Mesenchymal stem cell (in vitro differentiated cells and primary cell): Measurements from ENCODE around the gene DDR1.

Source experiments
- DNase-seq: peaks from one replicate; pipeline ENCODE4 v3.0.0-alpha.2; 2013
- H2AFZ ChIP-seq: one replicate; pipeline ENCODE4 v1.6.1; 2013; ENCODE audit warnings: low read depth, mild to moderate bottlenecking, control low read depth, inconsistent platforms, low read length, moderate library complexity
- H2AK5ac ChIP-seq: 2 replicates; pipeline ENCODE4 v1.6.1; 2013; ENCODE audit warnings: low read length, moderate library complexity, mild to moderate bottlenecking, inconsistent platforms; ENCODE audit not compliant: severe bottlenecking
- H2BK120ac ChIP-seq: one replicate; pipeline ENCODE4 v1.6.1; 2013; ENCODE audit warnings: low read depth, mild to moderate bottlenecking, inconsistent platforms, low read length, moderate library complexity
- H2BK12ac ChIP-seq, 2 experiments: one replicate each; pipeline ENCODE4 v1.6.1; 2013; ENCODE audit warnings: inconsistent platforms in 2 of 2, low read length in 2 of 2, mild to moderate bottlenecking in 2 of 2, moderate library complexity in 2 of 2, control low read depth in 1 of 2
- H2BK15ac ChIP-seq: one replicate; pipeline ENCODE4 v1.6.1; 2013; ENCODE audit warnings: mild to moderate bottlenecking, low read depth, inconsistent platforms; ENCODE audit not compliant: poor library complexity, severe bottlenecking
- H2BK5ac ChIP-seq: 2 replicates; pipeline ENCODE4 v1.6.1; 2013; ENCODE audit warnings: low read depth, mild to moderate bottlenecking, low read length, control low read depth, inconsistent platforms; ENCODE audit not compliant: poor library complexity, severe bottlenecking
- H3K14ac ChIP-seq, 2 experiments: one replicate each; pipeline ENCODE4 v1.6.1; 2013; ENCODE audit warnings: inconsistent platforms in 2 of 2, low read length in 2 of 2, control low read depth in 1 of 2, mild to moderate bottlenecking in 1 of 2, moderate library complexity in 1 of 2
- H3K18ac ChIP-seq, 2 experiments: one replicate each; pipeline ENCODE4 v1.6.1; 2013; ENCODE audit warnings: inconsistent platforms in 2 of 2, low read length in 2 of 2, control low read depth in 1 of 2, low read depth in 1 of 2, mild to moderate bottlenecking in 1 of 2
- H3K23ac ChIP-seq, 2 experiments: one replicate each; pipeline ENCODE4 v1.6.1; 2013; ENCODE audit warnings: inconsistent platforms in 2 of 2, low read length in 2 of 2, mild to moderate bottlenecking in 2 of 2, moderate library complexity in 2 of 2, control low read depth in 1 of 2
- H3K27ac ChIP-seq: 2 replicates; pipeline ENCODE4 v1.5.1; 2013; ENCODE audit warnings: mild to moderate bottlenecking, moderate library complexity, low read length, control low read depth, inconsistent platforms; ENCODE audit not compliant: poor library complexity, severe bottlenecking
- H3K27me3 ChIP-seq, 2 experiments: 2 replicates each; pipeline versions ENCODE4 v1.6.1 to v1.7.0; 2013; ENCODE audit warnings: low read length in 2 of 2, mild to moderate bottlenecking in 2 of 2, moderate library complexity in 2 of 2, control low read depth in 1 of 2, inconsistent platforms in 1 of 2; ENCODE audit not compliant: control insufficient read depth in 1 of 2, insufficient read depth in 1 of 2
- H3K36me3 ChIP-seq, 2 experiments: 2 replicates each; pipeline versions ENCODE4 v1.6.1 to v1.7.0; 2013; ENCODE audit warnings: low read length in 2 of 2, control low read depth in 1 of 2, inconsistent platforms in 1 of 2, low read depth in 1 of 2, mild to moderate bottlenecking in 1 of 2; ENCODE audit not compliant: insufficient read depth in 2 of 2, control insufficient read depth in 1 of 2
- H3K4ac ChIP-seq, 2 experiments: one replicate each; pipeline ENCODE4 v1.6.1; 2013; ENCODE audit warnings: inconsistent platforms in 2 of 2, low read length in 2 of 2, mild to moderate bottlenecking in 2 of 2, moderate library complexity in 2 of 2, control low read depth in 1 of 2, low read depth in 1 of 2
- H3K4me1 ChIP-seq: 2 replicates; pipeline ENCODE4 v1.6.1; 2013; ENCODE audit warnings: low read depth, low read length, control low read depth; ENCODE audit not compliant: control insufficient read depth, insufficient read depth
- H3K4me2 ChIP-seq: 2 replicates; pipeline ENCODE4 v1.6.1; 2013; ENCODE audit warnings: low read length, mild to moderate bottlenecking, inconsistent platforms; ENCODE audit not compliant: poor library complexity, severe bottlenecking
- H3K4me3 ChIP-seq, 2 experiments: 2 replicates each; pipeline versions ENCODE4 v1.5.1 to v1.7.0; 2013; ENCODE audit warnings: low read length in 2 of 2, mild to moderate bottlenecking in 2 of 2, control low read depth in 1 of 2, low read depth in 1 of 2; ENCODE audit not compliant: insufficient read depth in 1 of 2
- H3K79me1 ChIP-seq: replicated peaks from 2 replicates; pipeline ENCODE4 v1.6.1; 2013; ENCODE audit warnings: mild to moderate bottlenecking, control low read depth, low read length, inconsistent platforms; ENCODE audit not compliant: poor library complexity, severe bottlenecking
- H3K9ac ChIP-seq: 2 replicates; pipeline ENCODE4 v1.7.0; 2013; ENCODE audit warnings: mild to moderate bottlenecking, low read length, moderate library complexity
- H3K9me3 ChIP-seq: 2 replicates; pipeline ENCODE4 v1.7.0; 2013; ENCODE audit warnings: mild to moderate bottlenecking, low read length; ENCODE audit not compliant: control insufficient read depth
- H4K8ac ChIP-seq: one replicate; pipeline ENCODE4 v1.6.1; 2013; ENCODE audit warnings: inconsistent platforms, mild to moderate bottlenecking, low read length, moderate library complexity
- H4K91ac ChIP-seq: one replicate; pipeline ENCODE4 v1.6.1; 2013; ENCODE audit warnings: mild to moderate bottlenecking, low read length, inconsistent platforms
- WGBS: methylation state at CpG from one replicate; pipeline ENCODE4 v1.1.7; 2013; ENCODE audit warnings: mixed read lengths; 5-methylcytosine and 5-hydroxymethylcytosine counted together

The DDR1 gene

GRCh38 chr6:30931969-30932645, 47.8 kb downstream of the DDR1 start, which contains the start of gene SFTA2:
TSS of gene SFTA2 (minus strand) at chr6:30932170. CDS start at chr6:30932096, 74 bp downstream.
- Histone ChIP-seq H3K27me3 (peaks cover 0 to 55% of the 10 kb centered on the region in 2 experiments), H3K23ac (no peak within 1 kb of the TSS), H4K91ac (no peak within 1 kb of the TSS), H3K36me3 (peaks cover 0 to 8% of the 10 kb centered on the region in 2 experiments), H2BK120ac (no peak within 1 kb of the TSS), H2BK12ac (no peak within 1 kb of the TSS), H3K4me2 (no peak within 1 kb of the TSS), H2AFZ (no peak within 1 kb of the TSS), H3K4ac (no peak within 1 kb of the TSS), H2BK5ac (peak within 1 kb of the TSS; percentile 46), H3K9ac (no peak within 1 kb of the TSS), H3K4me3 (no peak within 1 kb of the TSS), H2AK5ac (peak within 1 kb of the TSS; percentile 98), H3K27ac (peak within 1 kb of the TSS; percentile 1), H3K18ac (no peak within 1 kb of the TSS), H3K9me3 (peaks cover 13% of the 10 kb centered on the region), H4K8ac (no peak within 1 kb of the TSS), H2BK15ac (no peak within 1 kb of the TSS), H3K14ac (no peak within 1 kb of the TSS), H3K79me1 (no peaks in the 10 kb centered on the region), H3K4me1 (peaks cover 28% of the 10 kb centered on the region)
- DNase-seq = no peak
- 76% methylated on average over 4 of the region's 7 CpGs for WGBS

DNA sequence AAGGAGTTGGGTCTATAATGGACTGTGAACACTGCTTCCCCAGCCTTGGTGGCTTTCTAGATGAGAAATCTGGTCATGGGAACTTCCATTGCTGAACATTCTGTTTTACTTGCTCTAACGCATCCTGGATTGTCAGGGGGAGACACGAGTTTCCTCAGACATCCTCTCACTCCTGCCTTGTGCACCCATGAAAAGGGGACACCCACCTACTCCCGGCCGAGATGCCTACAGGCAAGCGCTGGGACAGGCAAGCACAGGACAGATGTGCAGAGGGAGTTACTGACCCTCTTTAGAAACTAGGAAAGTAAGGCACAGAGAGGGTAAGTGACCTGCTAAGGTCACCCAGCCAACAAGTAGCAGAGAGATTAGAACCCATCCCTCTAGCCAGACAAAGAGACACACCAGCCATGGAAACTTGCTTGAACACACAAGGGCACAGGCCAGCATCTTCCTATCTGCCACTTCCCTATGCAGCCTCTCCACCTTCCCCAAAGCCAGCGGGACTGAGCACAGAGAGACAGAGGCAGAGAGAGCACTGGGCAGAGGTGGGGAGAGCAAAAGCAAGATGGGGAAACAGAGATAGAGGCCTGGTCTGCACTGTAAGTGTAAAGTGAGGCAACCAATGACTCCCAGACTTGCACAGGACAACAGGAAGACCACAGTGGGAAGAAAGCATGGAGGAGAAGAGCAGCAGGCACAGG, 48.5 kb downstream of the DDR1 start:
- Histone ChIP-seq H3K79me1 (no peaks in the 10 kb centered on the region), H3K4ac (no peak overlapping the region), H4K91ac (no peak overlapping the region), H3K9me3 (peaks cover 13% of the 10 kb centered on the region), H3K14ac (no peak overlapping the region), H2BK5ac (peak overlapping the region; percentile 46), H3K23ac (no peak overlapping the region), H2BK120ac (no peak overlapping the region), H4K8ac (no peak overlapping the region), H3K27ac (peak overlapping the region; percentile 1), H3K36me3 (peaks cover 0 to 8% of the 10 kb centered on the region in 2 experiments), H3K4me2 (no peak overlapping the region), H3K27me3 (peaks cover 0 to 62% of the 10 kb centered on the region in 2 experiments), H2BK15ac (no peak overlapping the region), H2AFZ (no peak overlapping the region), H3K4me1 (peaks cover 28% of the 10 kb centered on the region), H3K4me3 (no peak overlapping the region), H2BK12ac (no peak overlapping the region), H2AK5ac (peak overlapping the region; percentile 98), H3K18ac (no peak overlapping the region), H3K9ac (no peak overlapping the region)
- no peak for DNase-seq
- 89% methylated on average over 6 of the region's 6 CpGs for WGBS

DNA sequence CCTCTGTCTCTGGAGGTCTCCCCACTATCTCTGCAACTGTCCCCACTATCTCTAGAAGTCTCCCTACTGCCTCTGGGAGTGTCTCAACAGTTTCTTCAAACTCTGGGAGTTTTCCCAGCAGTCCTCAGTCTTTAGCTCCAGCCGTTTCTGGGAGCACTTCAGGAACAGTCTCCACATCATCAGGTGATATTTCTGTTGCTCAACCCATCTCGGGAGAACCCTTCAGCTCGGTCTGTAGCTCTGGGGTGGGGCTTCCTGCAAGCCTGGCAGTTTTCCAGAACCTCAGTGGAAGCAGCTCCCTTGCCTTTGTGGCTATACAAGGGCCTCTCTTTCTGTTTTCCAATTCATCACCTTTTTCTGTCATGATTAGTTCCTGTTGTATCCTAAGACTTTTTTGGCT, 50.7 kb downstream of the DDR1 start:
- Histone ChIP-seq H3K27me3 (peaks cover 0 to 77% of the 10 kb centered on the region in 2 experiments), H4K8ac (no peak overlapping the region), H3K9ac (no peak overlapping the region), H3K18ac (no peak overlapping the region), H3K4ac (no peak overlapping the region), H3K9me3 (no peaks in the 10 kb centered on the region), H2BK120ac (no peak overlapping the region), H3K4me3 (no peak overlapping the region), H3K23ac (no peak overlapping the region), H3K36me3 (no peaks in the 10 kb centered on the region), H3K4me2 (no peak overlapping the region), H3K79me1 (no peaks in the 10 kb centered on the region), H2AFZ (no peak overlapping the region), H2AK5ac (no peak overlapping the region), H4K91ac (no peak overlapping the region), H2BK12ac (no peak overlapping the region), H2BK15ac (no peak overlapping the region), H3K27ac (no peak overlapping the region), H3K14ac (no peak overlapping the region), H3K4me1 (peaks cover 28% of the 10 kb centered on the region), H2BK5ac (peak overlapping the region; percentile 20)
- WGBS = 61% methylated on average over 3 of the region's 3 CpGs
- DNase-seq = no peak

GRCh38 chr6:30937265-30937664, 52.9 kb downstream of the DDR1 start:
- H3K27me3 ChIP-seq = peaks cover 0 to 79% of the 10 kb centered on the region in 2 experiments
- peaks cover 14% of the 10 kb centered on the region for H3K4me1 ChIP-seq
- peak overlapping the region in 1 of 2 experiments; percentile 51 for H3K14ac ChIP-seq
- no peak overlapping the region for H2BK120ac ChIP-seq
- no peak overlapping the region for H3K4me3 ChIP-seq
- H2BK12ac ChIP-seq = no peak overlapping the region
- no peak overlapping the region for H3K18ac ChIP-seq
- no peaks in the 10 kb centered on the region for H3K36me3 ChIP-seq
- no peak overlapping the region for H3K27ac ChIP-seq
- H4K91ac ChIP-seq = no peak overlapping the region
- H3K4ac ChIP-seq = no peak overlapping the region
- H3K4me2 ChIP-seq = no peak overlapping the region
- H3K9ac ChIP-seq = no peak overlapping the region
- H4K8ac ChIP-seq = no peak overlapping the region
- no peaks in the 10 kb centered on the region for H3K79me1 ChIP-seq
- no peak overlapping the region for H3K23ac ChIP-seq
- DNase-seq = no peak
- no peak overlapping the region for H2BK15ac ChIP-seq
- 72% methylated on average over 5 of the region's 6 CpGs for WGBS
- peak overlapping the region; percentile 64 for H2AK5ac ChIP-seq
- H3K9me3 ChIP-seq = no peaks in the 10 kb centered on the region
- H2BK5ac ChIP-seq = no peak overlapping the region
- H2AFZ ChIP-seq = no peak overlapping the region
